Liver (tissue), 3 donors: ENCODE measurements around the gene PTPRN2.

Experiments
- GABPA ChIP-seq, 2 donors: IDR thresholded peaks in 1 of 2; conservative IDR thresholded peaks in 1 of 2; 2 replicates each; pipeline ENCODE4 v1.6.1; 2016; ENCODE audit warnings: antibody characterized with exemption in 2 of 2, mild to moderate bottlenecking in 1 of 2, moderate library complexity in 1 of 2
- HNF4G ChIP-seq: IDR thresholded peaks from 2 replicates; pipeline ENCODE4 v1.6.1; 2016; ENCODE audit warnings: antibody characterized with exemption
- SP1 ChIP-seq: IDR thresholded peaks from 2 replicates; pipeline ENCODE4 v1.6.1; 2018; ENCODE audit warnings: antibody characterized with exemption, mild to moderate bottlenecking
- TAF1 ChIP-seq: conservative IDR thresholded peaks from 2 replicates; pipeline ENCODE4 v1.6.1; 2016; ENCODE audit warnings: antibody characterized with exemption, mild to moderate bottlenecking
- YY1 ChIP-seq: IDR thresholded peaks from 2 replicates; pipeline ENCODE4 v1.6.1; 2016; ENCODE audit warnings: antibody characterized with exemption, mild to moderate bottlenecking
- TF ChIP-seq, protein P1 (sequence below): fragments of 150-350 bp; IDR thresholded peaks from 2 replicates; pipeline ENCODE4 v1.5.1; 2017; ENCODE audit warnings: improper control_type of control experiment, low read depth, low read length; ENCODE audit not compliant: missing input control
- TF ChIP-seq, protein P2 (sequence below): IDR thresholded peaks from 2 replicates; pipeline ENCODE4 v1.6.1; 2016; ENCODE audit warnings: antibody characterized with exemption, mild to moderate bottlenecking
- TF ChIP-seq, protein P3 (sequence below): IDR thresholded peaks from 2 replicates; pipeline ENCODE4 v1.6.1; 2016; ENCODE audit warnings: antibody characterized with exemption
- donor health status: healthy.
- donor health status: healthy.

DNA sequence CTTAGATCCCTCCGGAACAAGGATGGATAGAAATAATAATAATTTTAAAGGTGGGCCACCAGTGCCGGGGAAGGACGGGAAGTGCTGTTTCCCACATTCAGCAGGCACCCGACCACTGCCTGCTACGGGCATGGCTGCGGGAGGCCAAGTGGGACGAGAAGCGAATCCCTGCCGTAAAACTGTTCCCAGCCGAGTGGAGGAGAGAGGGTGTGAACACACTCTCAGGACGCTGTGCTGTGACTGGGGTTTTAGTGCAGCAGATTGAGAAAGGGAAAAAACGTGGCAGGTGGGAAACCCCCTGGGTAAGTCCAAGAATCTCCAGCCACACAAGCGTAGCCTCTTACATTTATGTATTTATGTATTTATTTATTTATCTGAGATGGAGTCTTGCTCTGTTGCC is 1092.0 kb downstream of the PTPRN2 start:
- TF ChIP-seq TAF1, result no peak
- TF ChIP-seq, protein P1, sequence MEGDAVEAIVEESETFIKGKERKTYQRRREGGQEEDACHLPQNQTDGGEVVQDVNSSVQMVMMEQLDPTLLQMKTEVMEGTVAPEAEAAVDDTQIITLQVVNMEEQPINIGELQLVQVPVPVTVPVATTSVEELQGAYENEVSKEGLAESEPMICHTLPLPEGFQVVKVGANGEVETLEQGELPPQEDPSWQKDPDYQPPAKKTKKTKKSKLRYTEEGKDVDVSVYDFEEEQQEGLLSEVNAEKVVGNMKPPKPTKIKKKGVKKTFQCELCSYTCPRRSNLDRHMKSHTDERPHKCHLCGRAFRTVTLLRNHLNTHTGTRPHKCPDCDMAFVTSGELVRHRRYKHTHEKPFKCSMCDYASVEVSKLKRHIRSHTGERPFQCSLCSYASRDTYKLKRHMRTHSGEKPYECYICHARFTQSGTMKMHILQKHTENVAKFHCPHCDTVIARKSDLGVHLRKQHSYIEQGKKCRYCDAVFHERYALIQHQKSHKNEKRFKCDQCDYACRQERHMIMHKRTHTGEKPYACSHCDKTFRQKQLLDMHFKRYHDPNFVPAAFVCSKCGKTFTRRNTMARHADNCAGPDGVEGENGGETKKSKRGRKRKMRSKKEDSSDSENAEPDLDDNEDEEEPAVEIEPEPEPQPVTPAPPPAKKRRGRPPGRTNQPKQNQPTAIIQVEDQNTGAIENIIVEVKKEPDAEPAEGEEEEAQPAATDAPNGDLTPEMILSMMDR, result no peak
- TF ChIP-seq, protein P2, sequence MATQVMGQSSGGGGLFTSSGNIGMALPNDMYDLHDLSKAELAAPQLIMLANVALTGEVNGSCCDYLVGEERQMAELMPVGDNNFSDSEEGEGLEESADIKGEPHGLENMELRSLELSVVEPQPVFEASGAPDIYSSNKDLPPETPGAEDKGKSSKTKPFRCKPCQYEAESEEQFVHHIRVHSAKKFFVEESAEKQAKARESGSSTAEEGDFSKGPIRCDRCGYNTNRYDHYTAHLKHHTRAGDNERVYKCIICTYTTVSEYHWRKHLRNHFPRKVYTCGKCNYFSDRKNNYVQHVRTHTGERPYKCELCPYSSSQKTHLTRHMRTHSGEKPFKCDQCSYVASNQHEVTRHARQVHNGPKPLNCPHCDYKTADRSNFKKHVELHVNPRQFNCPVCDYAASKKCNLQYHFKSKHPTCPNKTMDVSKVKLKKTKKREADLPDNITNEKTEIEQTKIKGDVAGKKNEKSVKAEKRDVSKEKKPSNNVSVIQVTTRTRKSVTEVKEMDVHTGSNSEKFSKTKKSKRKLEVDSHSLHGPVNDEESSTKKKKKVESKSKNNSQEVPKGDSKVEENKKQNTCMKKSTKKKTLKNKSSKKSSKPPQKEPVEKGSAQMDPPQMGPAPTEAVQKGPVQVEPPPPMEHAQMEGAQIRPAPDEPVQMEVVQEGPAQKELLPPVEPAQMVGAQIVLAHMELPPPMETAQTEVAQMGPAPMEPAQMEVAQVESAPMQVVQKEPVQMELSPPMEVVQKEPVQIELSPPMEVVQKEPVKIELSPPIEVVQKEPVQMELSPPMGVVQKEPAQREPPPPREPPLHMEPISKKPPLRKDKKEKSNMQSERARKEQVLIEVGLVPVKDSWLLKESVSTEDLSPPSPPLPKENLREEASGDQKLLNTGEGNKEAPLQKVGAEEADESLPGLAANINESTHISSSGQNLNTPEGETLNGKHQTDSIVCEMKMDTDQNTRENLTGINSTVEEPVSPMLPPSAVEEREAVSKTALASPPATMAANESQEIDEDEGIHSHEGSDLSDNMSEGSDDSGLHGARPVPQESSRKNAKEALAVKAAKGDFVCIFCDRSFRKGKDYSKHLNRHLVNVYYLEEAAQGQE, result no peak
- no peak for TF ChIP-seq HNF4G
- no peak for TF ChIP-seq GABPA (IDR thresholded peaks at IDR 0.05 in 1 of 2, conservative IDR thresholded peaks at IDR 0.05 in 1 of 2)
- TF ChIP-seq, protein P3, sequence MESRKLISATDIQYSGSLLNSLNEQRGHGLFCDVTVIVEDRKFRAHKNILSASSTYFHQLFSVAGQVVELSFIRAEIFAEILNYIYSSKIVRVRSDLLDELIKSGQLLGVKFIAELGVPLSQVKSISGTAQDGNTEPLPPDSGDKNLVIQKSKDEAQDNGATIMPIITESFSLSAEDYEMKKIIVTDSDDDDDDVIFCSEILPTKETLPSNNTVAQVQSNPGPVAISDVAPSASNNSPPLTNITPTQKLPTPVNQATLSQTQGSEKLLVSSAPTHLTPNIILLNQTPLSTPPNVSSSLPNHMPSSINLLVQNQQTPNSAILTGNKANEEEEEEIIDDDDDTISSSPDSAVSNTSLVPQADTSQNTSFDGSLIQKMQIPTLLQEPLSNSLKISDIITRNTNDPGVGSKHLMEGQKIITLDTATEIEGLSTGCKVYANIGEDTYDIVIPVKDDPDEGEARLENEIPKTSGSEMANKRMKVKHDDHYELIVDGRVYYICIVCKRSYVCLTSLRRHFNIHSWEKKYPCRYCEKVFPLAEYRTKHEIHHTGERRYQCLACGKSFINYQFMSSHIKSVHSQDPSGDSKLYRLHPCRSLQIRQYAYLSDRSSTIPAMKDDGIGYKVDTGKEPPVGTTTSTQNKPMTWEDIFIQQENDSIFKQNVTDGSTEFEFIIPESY, result no peak
- TF ChIP-seq SP1, result no peak
- no peak for TF ChIP-seq YY1
